ENCODE data around the gene FXYD3. TPM values are rescaled to one million over a fixed set of nuclear protein-coding genes. Genes with fewer than 3 reads are reported as not detected.
A peak's percentile ranks its signal among the peaks of the same experiment; 100 is the strongest.

FXYD3 gene
- total and polyA plus RNA-seq, 2 of the 13 experiments (the other 11 are each of a cell fraction or from before 2014, with no cell fraction given), result 4.9 TPM; not detected in 1

GRCh38 chr19:35135389-35135909, 19.8 kb downstream of the FXYD3 start (continued):
- no peak for TF ChIP-seq ZHX1 (CRISPR knock-in tag; IDR thresholded peaks at IDR 0.05; ENCODE audit: low read depth)
- TF ChIP-seq ZNF17 (CRISPR knock-in tag; IDR thresholded peaks at IDR 0.05), result no peak
- TF ChIP-seq ZNF557 (CRISPR knock-in tag; IDR thresholded peaks at IDR 0.05), result no peak
- no peak for TF ChIP-seq MED13 (CRISPR knock-in tag; IDR thresholded peaks at IDR 0.05)
- no peak for TF ChIP-seq PHF5A (CRISPR knock-in tag; IDR thresholded peaks at IDR 0.05; ENCODE audit: low read depth, unreplicated experiment)
- TF ChIP-seq JARID2 (CRISPR knock-in tag; IDR thresholded peaks at IDR 0.05; ENCODE audit: insufficient replicate concordance), result no peak
- no peak; the same call in 1 of the 2 replicates for TF ChIP-seq ZMYM4 (CRISPR knock-in tag; IDR thresholded peaks at IDR 0.05)
- TF ChIP-seq ZNF510 (CRISPR knock-in tag; IDR thresholded peaks at IDR 0.05; ENCODE audit: low read depth), result no peak
- no peak for TF ChIP-seq KLF6 (CRISPR knock-in tag; IDR thresholded peaks at IDR 0.05)
- no peak for TF ChIP-seq ZFP62 (CRISPR knock-in tag; IDR thresholded peaks at IDR 0.05)
- TF ChIP-seq FOXP4 (CRISPR knock-in tag; IDR thresholded peaks at IDR 0.05), result peak; percentile 60
- TF ChIP-seq CHD2 (IDR thresholded peaks at IDR 0.05; ENCODE audit: low read depth, low read length), result no peak
- no peak for TF ChIP-seq ZNF850 (CRISPR knock-in tag; conservative IDR thresholded peaks at IDR 0.05)
- TF ChIP-seq POLR2AphosphoS5 (IDR thresholded peaks at IDR 0.05; ENCODE audit: low read depth, low read length), result no peak
- no peak for TF ChIP-seq ZSCAN31 (CRISPR knock-in tag; IDR thresholded peaks at IDR 0.05; ENCODE audit: low read depth)
- TF ChIP-seq HIVEP1 (CRISPR knock-in tag; IDR thresholded peaks at IDR 0.05), result no peak; the same call in 1 of the 2 replicates
- no peak for TF ChIP-seq FOSL1 (CRISPR knock-in tag; IDR thresholded peaks at IDR 0.05; ENCODE audit: borderline replicate concordance)
- peak; percentile 72; the same call in 1 of the 2 replicates for TF ChIP-seq SP4 (CRISPR knock-in tag; IDR thresholded peaks at IDR 0.05)
- no peak for TF ChIP-seq TOPORS (CRISPR knock-in tag; IDR thresholded peaks at IDR 0.05)
- TF ChIP-seq ZNF224 (CRISPR knock-in tag; IDR thresholded peaks at IDR 0.05), result no peak
- no peak for TF ChIP-seq MAFF (IDR thresholded peaks at IDR 0.05; ENCODE audit: low read depth, low read length)
- TF ChIP-seq RBM22 (optimal IDR thresholded peaks at IDR 0.05; ENCODE audit: low read length), result no peak
- TF ChIP-seq ZSCAN25 (CRISPR knock-in tag; IDR thresholded peaks at IDR 0.05), result peak; percentile 97
- no peak for TF ChIP-seq SRSF1 (optimal IDR thresholded peaks at IDR 0.05; ENCODE audit: low read depth, low read length)
- TF ChIP-seq LRRFIP1 (CRISPR knock-in tag; conservative IDR thresholded peaks at IDR 0.05), result no peak
